NCI-H526 treated with DMSO at 0.1 percent for 48 hours (cell line): ENCODE measurements around the gene MNX1.
A peak's percentile ranks its signal among the peaks of the same experiment; 100 is the strongest.

ENCODE experiments used
- DNase-seq: peaks from one replicate; lab custom pipeline; 2025; lab: John Stamatoyannopoulos, UW

MNX1 gene

DNA sequence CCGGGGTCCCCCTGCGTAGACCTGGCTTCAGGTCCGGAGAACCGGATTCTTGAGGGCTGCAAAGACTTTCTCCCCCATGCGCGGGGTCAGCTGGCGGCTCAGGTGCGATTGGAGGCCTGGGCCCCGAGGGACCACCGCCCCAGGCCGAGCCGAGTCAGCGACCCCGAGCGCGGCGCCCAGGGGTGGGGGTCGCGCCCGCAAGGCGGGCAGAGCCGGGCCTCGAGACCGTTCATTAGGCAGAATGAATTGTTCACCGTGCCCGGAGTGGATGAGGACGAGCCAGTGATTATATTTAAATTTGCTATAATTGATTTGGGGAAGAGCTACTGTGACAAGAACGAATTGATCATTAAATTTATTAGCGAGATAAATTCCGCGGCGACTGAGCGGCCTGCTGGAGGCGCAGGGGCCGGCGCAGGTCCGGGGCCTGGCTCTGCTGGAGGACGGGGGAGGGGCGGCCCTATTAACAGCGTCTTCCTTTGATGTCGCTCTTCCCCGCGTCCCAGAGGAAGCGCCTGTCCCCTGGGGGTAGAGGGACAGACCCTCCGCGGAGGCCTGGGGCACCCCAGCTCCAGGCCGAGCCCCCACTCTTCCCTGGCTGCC lies 7.5 kb downstream of the MNX1 start:
- DNase-seq: peak; percentile 43

DNA sequence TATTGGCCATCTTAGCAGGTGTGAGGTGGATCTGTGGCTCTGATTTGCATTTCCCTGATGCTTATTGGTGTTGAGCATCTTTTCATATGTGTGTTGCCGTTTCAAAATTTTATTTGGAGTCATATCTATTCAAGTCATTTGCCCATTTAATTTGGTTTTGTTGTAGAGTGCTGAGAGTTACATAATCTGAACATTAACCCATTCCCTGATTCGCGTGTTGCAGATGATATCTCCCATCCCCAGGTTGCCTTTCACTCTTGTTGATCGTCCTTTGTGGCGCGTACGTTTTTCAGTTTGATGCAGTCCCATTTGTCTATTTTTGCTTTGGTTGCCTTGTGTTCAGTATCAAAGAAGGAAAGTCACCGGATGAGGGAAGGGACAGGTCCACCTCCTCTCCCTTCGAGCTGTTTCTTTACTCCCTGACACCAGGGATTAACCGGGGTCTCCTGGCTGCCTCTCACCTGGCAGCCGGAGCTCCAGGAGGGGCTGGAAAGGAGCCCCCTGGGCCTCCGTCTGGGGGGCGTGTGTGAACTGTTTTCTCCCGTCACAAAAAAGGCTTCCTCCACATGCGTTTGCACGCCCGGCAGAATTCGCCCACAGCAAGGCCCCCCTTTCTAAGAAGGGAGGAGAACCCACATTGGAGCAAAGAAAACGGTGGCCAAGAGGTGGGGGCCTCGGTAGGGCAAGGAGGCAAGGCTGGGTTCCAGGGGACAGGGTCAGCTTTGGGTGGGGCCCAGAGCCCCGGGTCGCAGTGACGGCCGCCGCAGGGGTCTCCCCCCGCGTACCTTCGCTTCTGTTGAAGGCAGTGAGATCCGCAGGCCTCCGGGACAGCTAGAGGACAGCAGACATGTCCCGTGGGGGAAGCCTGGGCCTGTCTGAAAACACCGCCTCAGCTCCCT lies 8.3 kb downstream of the MNX1 start:
- DNase-seq: peak; percentile 69

DNA sequence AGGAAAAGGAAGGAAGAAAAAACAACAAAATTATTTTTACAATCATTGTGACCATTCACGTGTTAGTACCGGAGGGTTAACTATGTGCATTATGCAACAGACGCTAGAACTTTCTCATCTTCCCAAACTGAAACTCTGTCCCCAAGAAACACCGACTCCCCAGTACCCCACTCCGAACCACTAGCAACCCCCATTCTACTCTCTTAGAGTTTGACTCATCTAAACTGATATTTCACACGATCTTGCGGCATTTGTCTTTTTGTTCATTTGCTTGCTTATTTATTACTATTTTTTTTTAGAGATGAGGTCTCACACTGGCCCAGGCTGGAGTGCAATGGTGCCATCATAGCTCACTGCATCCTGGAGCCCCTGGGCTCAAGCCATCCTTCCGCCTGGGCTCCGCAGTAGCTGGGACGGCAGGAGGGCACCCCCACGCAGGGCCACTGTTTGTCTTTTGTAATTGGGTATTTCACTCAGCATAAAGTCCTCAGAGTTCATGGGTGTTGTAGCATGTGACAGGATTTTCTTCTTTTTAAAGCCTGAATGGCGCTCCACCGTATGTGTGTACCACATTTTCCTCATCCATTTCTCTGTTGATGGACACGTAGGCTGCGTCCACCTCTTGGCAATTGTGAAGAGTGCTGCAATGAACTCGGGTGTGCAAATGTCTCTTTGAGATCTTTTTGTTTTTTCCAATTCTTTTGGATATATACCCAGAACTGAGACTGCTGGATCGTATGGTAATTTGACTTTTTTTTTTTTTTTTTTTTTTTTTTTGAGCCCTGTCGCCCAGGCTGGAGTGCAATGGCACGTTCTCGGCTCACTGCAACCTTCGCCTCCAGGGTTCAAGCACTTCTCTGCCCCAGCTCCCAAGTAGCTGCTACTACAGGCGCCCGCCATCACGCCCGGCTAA lies 9.5 kb downstream of the MNX1 start:
- no peak for DNase-seq

- DNase-seq: no peak
Measured at GRCh38 chr7:156999958-157000726, 10.3 kb downstream of the MNX1 start.

DNA sequence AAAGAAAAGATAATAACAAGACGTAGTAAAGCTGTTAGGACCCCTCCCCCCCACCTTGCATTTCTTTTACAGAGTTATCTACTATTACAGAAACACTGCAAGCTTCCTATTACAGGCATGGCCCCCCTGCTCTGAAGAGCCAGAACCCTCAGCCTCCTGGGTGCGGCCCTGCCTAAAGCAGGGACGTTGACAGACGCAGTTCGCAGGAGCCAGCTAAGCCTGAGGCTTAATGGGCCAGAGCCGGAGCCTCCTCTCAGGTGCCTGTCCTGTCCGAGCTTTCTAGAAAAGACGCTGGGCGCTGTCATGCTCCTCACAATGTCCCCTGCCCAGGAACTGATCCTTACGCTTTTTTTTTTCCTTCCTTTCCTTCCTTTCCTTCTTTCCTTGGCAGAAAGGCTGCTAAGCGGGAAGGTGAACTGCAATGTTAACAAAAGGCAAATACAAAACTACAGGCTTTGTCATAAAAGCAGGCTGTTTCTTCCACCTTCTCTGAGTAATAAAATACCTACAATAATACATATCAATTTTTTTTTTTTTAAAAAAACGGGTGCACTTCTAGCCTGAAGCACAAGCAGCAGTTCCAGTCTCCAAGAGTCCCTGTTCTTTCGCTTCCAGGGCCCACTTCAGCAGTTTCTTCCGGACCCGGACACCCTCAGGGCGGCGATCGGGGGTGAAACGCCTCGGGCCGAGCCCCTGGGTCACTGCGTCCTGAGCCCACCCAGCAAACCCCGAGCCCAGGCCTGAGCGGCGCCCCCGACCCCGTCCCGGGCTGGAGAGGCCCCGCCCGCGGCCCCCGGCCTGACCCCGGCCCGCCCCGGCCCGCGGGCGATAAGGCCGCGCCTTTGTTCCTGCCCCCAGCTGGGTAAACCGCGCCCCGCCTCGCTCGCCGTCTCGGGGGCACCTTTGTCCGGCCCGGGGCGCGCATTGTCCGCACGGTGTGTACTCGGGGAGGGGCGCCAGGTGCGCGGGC lies 11.2 kb downstream of the MNX1 start:
- peak; percentile 43 for DNase-seq

DNA sequence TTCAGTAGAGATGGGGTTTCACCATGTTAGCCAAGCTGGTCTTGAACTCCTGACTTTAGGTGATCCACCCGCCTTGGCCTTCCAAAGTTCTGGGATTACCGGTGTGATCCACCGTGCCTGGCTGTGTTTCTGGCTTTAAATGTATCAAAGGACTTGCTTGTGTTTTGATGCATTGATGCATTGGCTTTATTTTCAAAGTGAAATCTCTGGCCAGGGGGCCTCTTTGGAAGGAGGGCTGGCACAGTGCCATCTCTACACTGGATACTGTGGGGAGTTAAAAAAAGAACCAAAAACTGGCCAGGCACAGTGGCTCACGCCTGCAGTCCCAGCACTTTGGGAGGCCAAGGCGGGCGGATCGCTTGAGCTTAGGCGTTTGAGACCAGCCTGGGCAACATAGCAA lies 16.0 kb downstream of the MNX1 start:
- DNase-seq: no peak

DNA sequence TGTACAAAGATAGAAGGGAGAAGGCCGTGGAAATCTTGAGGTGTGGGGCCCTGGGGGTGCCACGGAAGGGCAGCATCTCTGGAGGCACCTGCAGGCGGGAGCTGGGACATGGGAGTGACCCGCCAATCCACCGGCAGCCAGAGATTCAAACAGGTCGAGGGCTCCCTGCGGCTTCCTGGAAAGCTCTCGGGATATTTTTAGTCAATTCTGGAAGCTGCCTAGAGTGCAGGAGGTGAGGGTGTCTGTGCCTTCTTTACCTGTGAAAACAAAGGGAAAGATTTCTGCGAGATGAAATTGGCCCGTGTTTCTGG lies 16.6 kb downstream of the MNX1 start:
- no peak for DNase-seq

GRCh38 chr7:156993021-156993924 lies 17.2 kb downstream of the MNX1 start:
- DNase-seq: no peak

DNA sequence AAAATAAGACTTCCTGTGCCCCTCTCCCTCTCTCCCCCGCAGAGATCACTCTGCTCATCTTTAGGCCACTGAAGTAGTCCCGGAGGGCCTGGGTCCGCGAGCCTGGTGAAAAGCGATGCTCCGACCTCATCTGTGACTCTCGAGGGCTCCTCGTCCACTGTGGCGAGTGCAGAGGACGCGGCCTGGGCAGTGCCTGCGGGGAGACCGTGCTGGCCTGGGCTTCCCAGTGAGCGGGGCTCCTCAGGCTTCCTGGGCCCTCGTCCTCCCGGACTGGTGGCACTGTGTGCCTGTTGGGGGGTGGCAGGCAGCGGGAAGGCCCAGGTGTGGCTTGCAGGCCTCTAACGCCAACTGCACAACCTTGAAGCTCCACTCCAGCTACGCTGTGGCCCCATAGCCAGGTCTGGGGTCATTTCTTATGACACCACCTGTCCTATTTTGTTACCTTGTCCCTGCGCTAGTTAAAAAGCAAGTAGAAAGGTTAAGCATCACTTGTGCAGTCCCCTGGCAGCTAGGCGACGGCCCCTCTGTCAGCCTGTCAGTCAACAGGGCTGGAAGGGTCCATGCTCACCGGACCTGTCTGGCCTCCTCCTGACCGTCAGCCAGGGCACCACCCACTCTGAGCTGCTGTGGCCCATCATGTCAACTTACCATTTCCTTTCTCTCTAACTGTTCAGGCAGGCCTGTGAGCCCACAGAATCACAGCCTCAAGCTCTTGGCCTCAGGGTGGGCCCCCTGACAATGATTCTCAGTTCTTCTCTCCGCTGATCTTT lies 20.5 kb downstream of the MNX1 start:
- no peak for DNase-seq

GRCh38 chr7:156988343-156989185 lies 21.9 kb downstream of the MNX1 start:
- DNase-seq: no peak

DNA sequence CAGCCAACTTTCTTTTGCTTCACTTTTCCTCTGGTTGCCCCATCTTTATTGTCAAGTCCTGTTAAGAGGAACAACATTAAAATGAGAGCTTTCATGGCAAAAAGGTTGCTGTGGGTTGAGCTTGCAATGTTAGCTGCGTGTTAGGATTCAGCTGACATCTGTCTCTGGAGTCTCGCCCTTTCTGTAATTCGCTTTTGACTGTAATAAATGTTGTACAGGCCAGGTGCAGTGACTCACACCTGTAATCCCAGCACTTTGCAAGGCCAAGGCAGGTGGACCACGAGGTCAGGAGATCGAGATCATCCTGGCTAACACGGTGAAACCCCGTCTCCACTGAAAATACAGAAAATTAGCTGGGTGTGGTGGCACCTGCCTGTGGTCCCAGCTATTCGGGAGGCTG lies 24.1 kb downstream of the MNX1 start:
- DNase-seq: no peak

DNA sequence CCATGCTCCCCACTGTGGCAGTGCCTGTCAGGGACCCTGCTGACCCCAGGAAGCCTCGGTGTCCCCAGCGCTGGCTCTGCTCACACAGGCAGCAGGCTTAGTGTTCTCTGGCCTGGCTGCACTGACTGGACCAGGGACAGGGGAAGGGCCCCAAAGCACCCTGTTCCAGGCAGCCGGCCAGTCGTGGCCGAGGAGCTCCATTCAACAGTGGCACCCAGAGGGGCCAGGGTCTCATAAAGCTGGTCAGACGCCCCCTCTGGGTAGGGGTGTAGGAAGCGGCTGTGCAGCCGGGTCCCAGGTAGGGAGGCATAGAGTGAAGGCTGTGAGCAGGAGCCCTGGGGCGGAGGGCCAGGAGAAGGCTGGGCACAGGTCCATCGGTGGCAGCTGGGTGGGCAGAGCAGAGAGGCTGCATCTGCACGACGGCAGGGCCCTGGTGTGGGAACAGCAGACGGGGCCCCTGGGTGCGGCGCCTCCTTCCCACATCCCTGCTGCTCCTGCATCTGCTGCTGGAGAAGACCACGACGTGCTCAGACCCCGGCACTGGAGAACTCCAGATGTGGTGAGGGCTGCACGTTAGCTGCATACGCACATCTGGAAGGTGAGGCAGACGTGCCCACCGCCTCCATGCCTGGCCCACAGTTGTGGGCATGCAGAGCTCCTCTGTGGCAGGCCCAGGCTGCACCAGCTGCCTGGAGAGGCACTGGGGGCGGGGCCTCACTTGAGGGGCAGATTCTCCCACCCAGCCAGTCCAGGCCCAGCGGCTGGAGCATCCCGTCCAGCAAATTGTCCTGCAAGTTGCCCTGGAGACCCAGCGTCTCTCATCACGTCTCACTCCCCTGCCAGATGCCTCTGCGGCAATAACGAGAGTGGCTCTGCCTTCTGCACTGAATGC lies 25.1 kb downstream of the MNX1 start:
- no peak for DNase-seq

DNA sequence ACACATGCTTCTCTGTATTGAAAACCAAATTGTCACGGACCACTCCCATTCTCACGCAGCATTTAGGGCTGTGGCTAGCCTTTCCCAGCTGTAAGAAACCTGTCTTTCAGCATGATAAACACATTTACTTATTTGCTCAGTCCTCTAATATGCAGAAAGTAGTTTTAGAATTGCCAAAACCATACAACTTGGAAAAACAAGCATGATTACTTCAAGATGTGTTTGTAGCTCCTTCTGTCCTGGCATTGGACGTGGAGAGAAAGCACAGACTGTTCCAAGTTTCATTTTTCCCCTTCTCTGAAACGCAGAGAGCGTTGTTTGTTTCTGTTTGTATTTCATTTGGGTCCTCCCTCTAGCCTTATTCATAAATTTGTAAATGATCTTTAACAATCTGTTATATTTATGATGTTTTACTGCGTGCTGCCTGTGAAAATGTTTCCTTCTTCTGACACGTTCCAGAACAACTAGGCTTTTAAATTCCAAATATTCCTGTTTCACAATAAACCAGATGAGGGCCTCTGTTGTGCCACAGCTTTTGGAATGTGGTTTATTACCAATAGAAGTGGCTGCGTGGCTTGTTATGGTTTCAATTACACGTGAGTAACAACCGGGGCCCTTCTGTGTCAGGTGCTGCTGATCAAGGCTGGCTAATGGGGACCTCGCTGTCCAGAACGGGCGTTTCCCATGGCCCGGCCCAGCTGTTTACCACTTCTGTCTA lies 26.1 kb downstream of the MNX1 start:
- DNase-seq: no peak

DNA sequence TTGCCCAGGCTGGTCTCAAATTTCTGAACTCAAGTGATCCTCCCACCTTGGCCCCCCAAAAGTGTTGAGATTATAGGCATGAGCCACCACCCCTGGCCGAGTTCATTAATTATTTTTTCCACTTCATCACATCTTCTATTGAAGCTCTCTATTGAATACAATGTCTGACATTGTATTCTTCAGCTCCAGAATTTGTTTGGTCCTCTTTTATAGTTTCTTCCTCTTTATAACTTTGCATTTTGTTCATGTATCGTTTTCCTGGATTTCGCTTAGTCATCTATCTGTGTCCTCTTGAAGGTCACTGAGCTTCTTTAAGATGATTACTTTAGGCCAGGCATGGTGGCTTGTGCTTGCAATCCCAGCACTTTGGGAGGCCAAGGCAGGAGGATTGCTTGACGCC lies 30.8 kb downstream of the MNX1 start:
- DNase-seq: no peak

GRCh38 chr7:156979007-156979606 lies 31.4 kb downstream of the MNX1 start:
- no peak for DNase-seq

- no peak for DNase-seq
Measured at GRCh38 chr7:156975620-156976019, 34.8 kb downstream of the MNX1 start.
